ENCODE results near the gene TP53I11. TPM values are rescaled to one million over a fixed set of nuclear protein-coding genes. Genes with fewer than 3 reads are reported as not detected.
A peak's percentile ranks its signal among the peaks of the same experiment; 100 is the strongest.

Gene TP53I11
- total and polyA plus RNA-seq, 2 experiments from 2014 or later = 23.5 to 43.9 TPM

GRCh38 chr11:44899959-44900358, 50.7 kb downstream of the TP53I11 start (continued):
- no peak for TF ChIP-seq CREB1 (CRISPR knock-in tag; IDR thresholded peaks at IDR 0.05; ENCODE audit: low read depth)
- no peak for TF ChIP-seq JUNB (IDR thresholded peaks at IDR 0.05; ENCODE audit: unreplicated experiment)
- TF ChIP-seq ZNF114 (CRISPR knock-in tag; IDR thresholded peaks at IDR 0.05) = no peak

DNA sequence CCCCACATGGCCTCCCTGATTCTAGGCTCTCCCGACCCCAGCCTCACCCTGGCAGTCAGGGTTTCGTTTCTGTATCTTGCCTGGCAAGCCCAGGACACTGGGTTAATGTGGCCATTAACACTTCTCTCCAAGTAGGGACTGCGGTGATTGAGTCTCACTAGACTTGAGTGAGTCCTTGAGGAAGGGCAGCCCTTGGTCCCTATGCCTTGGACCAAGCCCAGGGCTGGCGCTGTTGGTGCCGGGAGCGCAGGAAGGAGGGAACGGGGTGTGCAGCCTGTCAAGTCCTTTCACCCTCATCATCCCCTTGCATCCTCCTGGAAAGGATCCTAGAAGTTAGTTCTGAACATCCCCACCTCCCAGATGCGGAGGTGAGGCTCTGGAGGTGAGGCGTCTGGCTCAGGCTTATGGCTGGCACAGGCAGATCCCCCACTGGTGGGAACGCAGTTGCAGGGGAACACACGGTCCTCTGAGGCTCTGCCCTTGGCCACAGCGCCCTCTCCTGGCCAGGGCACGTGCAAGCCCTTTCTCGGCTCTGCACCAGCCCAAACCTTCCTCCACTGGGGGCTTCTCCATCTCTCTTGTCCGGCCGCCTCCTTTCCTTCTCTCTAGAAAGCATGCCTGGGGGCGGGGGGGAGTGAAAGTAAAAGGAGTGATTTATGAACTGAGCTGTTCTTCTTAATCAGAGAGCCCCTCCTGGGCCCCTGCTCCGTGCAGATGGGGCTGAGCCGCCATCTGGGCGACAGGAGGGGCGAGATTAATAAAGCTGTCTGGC, 56.7 kb downstream of the TP53I11 start:
- H3K4me2 ChIP-seq = no peak overlapping the region
- H3K27me3 Mint-ChIP-seq (ENCODE audit: insufficient read depth, low read depth, poor library complexity) = peaks cover 9% of the 10 kb centered on the region
- H3K27ac Mint-ChIP-seq = no peak overlapping the region

More for the DNA sequence above, 56.7 kb downstream of the TP53I11 start:
- H3K4me3 ChIP-seq = no peak overlapping the region
- H3K36me3 ChIP-seq (ENCODE audit: insufficient read depth) = no peaks in the 10 kb centered on the region
- H3K4me1 ChIP-seq (ENCODE audit: insufficient read depth) = no peaks in the 10 kb centered on the region; the same call in 1 of the 2 replicates
- no peaks in the 10 kb centered on the region for H4K20me1 ChIP-seq (replicated peaks; ENCODE audit: insufficient read depth)
- no peaks in the 10 kb centered on the region for H3F3A ChIP-seq (replicated peaks; ENCODE audit: low read depth)
- peak; percentile 93 for DNase-seq (ENCODE audit: low spot score)
- H3K27me3 ChIP-seq (ENCODE audit: insufficient read depth) = no peaks in the 10 kb centered on the region
- no peak overlapping the region for H3K27ac ChIP-seq (ENCODE audit: low read depth)
- Mint-ChIP-seq H3K4me3 (no peak overlapping the region), H3K9me3 (peaks cover 9% of the 10 kb centered on the region; the same call in 2 of the 3 replicates), H3K4me1 (peaks cover 25% of the 10 kb centered on the region), H3K36me3 (ENCODE audit: low read depth) (peaks cover 9% of the 10 kb centered on the region)
- no peak for TF ChIP-seq ZNF462 (CRISPR knock-in tag; IDR thresholded peaks at IDR 0.05)
- TF ChIP-seq EZH2 (IDR thresholded peaks at IDR 0.05; ENCODE audit: low read depth, unreplicated experiment) = no peak
- TF ChIP-seq, protein P1, sequence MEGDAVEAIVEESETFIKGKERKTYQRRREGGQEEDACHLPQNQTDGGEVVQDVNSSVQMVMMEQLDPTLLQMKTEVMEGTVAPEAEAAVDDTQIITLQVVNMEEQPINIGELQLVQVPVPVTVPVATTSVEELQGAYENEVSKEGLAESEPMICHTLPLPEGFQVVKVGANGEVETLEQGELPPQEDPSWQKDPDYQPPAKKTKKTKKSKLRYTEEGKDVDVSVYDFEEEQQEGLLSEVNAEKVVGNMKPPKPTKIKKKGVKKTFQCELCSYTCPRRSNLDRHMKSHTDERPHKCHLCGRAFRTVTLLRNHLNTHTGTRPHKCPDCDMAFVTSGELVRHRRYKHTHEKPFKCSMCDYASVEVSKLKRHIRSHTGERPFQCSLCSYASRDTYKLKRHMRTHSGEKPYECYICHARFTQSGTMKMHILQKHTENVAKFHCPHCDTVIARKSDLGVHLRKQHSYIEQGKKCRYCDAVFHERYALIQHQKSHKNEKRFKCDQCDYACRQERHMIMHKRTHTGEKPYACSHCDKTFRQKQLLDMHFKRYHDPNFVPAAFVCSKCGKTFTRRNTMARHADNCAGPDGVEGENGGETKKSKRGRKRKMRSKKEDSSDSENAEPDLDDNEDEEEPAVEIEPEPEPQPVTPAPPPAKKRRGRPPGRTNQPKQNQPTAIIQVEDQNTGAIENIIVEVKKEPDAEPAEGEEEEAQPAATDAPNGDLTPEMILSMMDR (conservative IDR thresholded peaks at IDR 0.05; ENCODE audit: low read depth in 2 of 2) = peak; percentile 97 to 99
- TF ChIP-seq ETS1 (IDR thresholded peaks at IDR 0.05) = no peak
- TF ChIP-seq EZH2phosphoT487 (IDR thresholded peaks at IDR 0.05; ENCODE audit: unreplicated experiment) = no peak
- no peak for TF ChIP-seq JUNB (IDR thresholded peaks at IDR 0.05; ENCODE audit: unreplicated experiment)
- TF ChIP-seq NANOG (IDR thresholded peaks at IDR 0.05; ENCODE audit: borderline replicate concordance) = no peak
- no peak for TF ChIP-seq ZNF331 (CRISPR knock-in tag; IDR thresholded peaks at IDR 0.05; ENCODE audit: low read depth)
- TF ChIP-seq ZNF114 (CRISPR knock-in tag; IDR thresholded peaks at IDR 0.05) = no peak
- no peak overlapping the region for H2AFZ ChIP-seq
- ATAC-seq = peak; percentile 98
- H3K9me2 ChIP-seq (ENCODE audit: insufficient read depth) = no peaks in the 10 kb centered on the region
- no peaks in the 10 kb centered on the region for H3K79me2 ChIP-seq (replicated peaks; ENCODE audit: insufficient read depth)

Data from GM23338 (cell line).